Measurements from ENCODE around the gene CST4. TPM values are rescaled to one million over a fixed set of nuclear protein-coding genes. Genes with fewer than 3 reads are reported as not detected.

Gene CST4
- total and polyA plus RNA-seq, 10 of the 15 experiments (the other 5 are each of a cell fraction or from before 2014, with no cell fraction given), result not detected

DNA sequence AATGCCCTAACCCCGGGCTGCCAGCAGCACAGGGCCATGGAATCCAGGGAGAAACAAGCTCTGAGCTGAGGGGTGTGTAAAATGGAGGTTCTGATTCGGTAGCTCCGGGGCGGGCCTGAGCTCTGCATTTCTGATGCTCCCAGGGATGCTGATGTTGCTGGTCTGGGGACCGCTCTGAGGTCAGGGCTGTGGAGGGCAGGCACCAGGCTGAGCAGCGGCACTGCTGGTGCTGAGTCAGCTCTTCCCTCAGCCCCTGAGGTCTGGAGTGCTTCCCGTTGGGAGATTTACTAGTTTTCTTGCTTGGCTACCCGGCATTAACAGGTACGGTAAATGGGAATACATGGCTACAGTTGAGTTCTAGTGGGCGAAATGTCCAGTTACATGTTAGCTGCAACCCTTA, 32.5 kb downstream of the CST4 start:
- Histone ChIP-seq H3K4me3 (no peak overlapping the region), H3K4me1 (ENCODE audit: control insufficient read depth, insufficient read depth, low read length) (peaks cover 6% of the 10 kb centered on the region), H3K9me3 (replicated peaks; ENCODE audit: control insufficient read depth, insufficient read depth, low read length) (no peaks in the 10 kb centered on the region; the same call in 2 of the 3 replicates), H3K79me2 (ENCODE audit: control insufficient read depth, insufficient read depth, low read length) (no peaks in the 10 kb centered on the region), H2AFZ (ENCODE audit: control insufficient read depth, low read depth, low read length) (no peak overlapping the region), H3K4me2 (ENCODE audit: control insufficient read depth, insufficient read depth) (no peak overlapping the region), H3K27ac (ENCODE audit: control insufficient read depth, insufficient read depth) (no peak overlapping the region), H3K9ac (ENCODE audit: control insufficient read depth, insufficient read depth, low read length) (no peak overlapping the region), H3K36me3 (ENCODE audit: control insufficient read depth in 2 of 2, insufficient read depth in 2 of 2, low read length in 1 of 2) (no peaks in the 10 kb centered on the region), H3K27me3 (replicated peaks in 1 of 2; ENCODE audit: control insufficient read depth in 2 of 2, insufficient read depth in 2 of 2, low read length in 1 of 2) (no peaks in the 10 kb centered on the region), H4K20me1 (ENCODE audit: control insufficient read depth, insufficient read depth) (no peaks in the 10 kb centered on the region)
- ChIA-PET SMC1A (ENCODE audit: uncharacterized antibody, unreplicated experiment) (no interaction called here), POLR2A (no interaction called here), RAD21 (ENCODE audit: unreplicated experiment) (no interaction called here), CTCF (no interaction called here)
- in situ Hi-C loops (cut with MboI), result no loop called here
- ATAC-seq (no peak), DNase-seq (ENCODE audit: low read depth, low spot score) (no peak), FAIRE-seq (no peak)
- TF ChIP-seq CREB1 (IDR thresholded peaks at IDR 0.05; ENCODE audit: low read depth) (no peak), ZNF384 (IDR thresholded peaks at IDR 0.05; ENCODE audit: borderline replicate concordance, low read depth, low read length) (no peak), USF2 (IDR thresholded peaks at IDR 0.05; ENCODE audit: borderline replicate concordance, low read depth, low read length) (no peak), ZNF687 (IDR thresholded peaks at IDR 0.05) (no peak), NR2F1 (conservative IDR thresholded peaks at IDR 0.05) (no peak), RAD51 (IDR thresholded peaks at IDR 0.05) (no peak), TBL1XR1 (IDR thresholded peaks at IDR 0.05; ENCODE audit: low read depth, low read length) (no peak), RUNX3 (IDR thresholded peaks at IDR 0.05; ENCODE audit: low read length) (no peak), BCL11A (IDR thresholded peaks at IDR 0.05; ENCODE audit: low read depth, low read length) (no peak), FOXK2 (IDR thresholded peaks at IDR 0.05) (no peak), SUZ12 (IDR thresholded peaks at IDR 0.05; ENCODE audit: unreplicated experiment) (no peak), SRF (IDR thresholded peaks at IDR 0.05; ENCODE audit: low read depth in 2 of 2, low read length in 2 of 2) (no peak), ATF2 (IDR thresholded peaks at IDR 0.05; ENCODE audit: low read length) (no peak), SIX5 (IDR thresholded peaks at IDR 0.05; ENCODE audit: low read depth, low read length, severe bottlenecking) (no peak), KLF5 (IDR thresholded peaks at IDR 0.05; ENCODE audit: partially characterized antibody) (no peak), MTA2 (IDR thresholded peaks at IDR 0.05; ENCODE audit: low read depth) (no peak), IKZF1 (conservative IDR thresholded peaks at IDR 0.05) (no peak)
- TF ChIP-seq, protein P1, sequence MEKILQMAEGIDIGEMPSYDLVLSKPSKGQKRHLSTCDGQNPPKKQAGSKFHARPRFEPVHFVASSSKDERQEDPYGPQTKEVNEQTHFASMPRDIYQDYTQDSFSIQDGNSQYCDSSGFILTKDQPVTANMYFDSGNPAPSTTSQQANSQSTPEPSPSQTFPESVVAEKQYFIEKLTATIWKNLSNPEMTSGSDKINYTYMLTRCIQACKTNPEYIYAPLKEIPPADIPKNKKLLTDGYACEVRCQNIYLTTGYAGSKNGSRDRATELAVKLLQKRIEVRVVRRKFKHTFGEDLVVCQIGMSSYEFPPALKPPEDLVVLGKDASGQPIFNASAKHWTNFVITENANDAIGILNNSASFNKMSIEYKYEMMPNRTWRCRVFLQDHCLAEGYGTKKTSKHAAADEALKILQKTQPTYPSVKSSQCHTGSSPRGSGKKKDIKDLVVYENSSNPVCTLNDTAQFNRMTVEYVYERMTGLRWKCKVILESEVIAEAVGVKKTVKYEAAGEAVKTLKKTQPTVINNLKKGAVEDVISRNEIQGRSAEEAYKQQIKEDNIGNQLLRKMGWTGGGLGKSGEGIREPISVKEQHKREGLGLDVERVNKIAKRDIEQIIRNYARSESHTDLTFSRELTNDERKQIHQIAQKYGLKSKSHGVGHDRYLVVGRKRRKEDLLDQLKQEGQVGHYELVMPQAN (conservative IDR thresholded peaks at IDR 0.05), result no peak
- intact Hi-C loops (cut with micrococcal nuclease; ENCODE audit: unreplicated experiment), result no loop called here
- no TSS peak for BruUV-seq (replicated peaks)
- 61% methylated on average over 10 of the region's 10 CpGs for WGBS (ENCODE audit: insufficient coverage, insufficient replicate concordance, low lambda C conversion rate, missing lambda C conversion rate)

All from GM12878 (cell line).